GM12878 (cell line): Measurements from ENCODE around the gene RNF149. TPM values are rescaled to one million over a fixed set of nuclear protein-coding genes. Genes with fewer than 3 reads are reported as not detected.

Source experiments
- ATAC-seq: fragments of 200-7000 bp; cut with Tn5 transposase; 3 replicates; pipeline ENCODE4 v1.9.1; 2020; ENCODE audit warnings: mild to moderate bottlenecking, moderate library complexity
- BruUV-seq: library from RNA; stranded (reverse); fragments of 400-500 nt; replicated peaks from 2 replicates; lab custom pipeline; 2021; lab: Mats Ljungman, UMichigan
- CTCF ChIA-PET: fragments of 300-600 bp; sonication (Branson Sonifier 250); formaldehyde crosslinking; extraction: SDS; loops from one replicate; lab custom pipeline; 2021; ENCODE audit warnings: inconsistent platforms; lab: Yijun Ruan, JAX
- POLR2A ChIA-PET: fragments of 350-600 bp; formaldehyde crosslinking; extraction: SDS; loops from one replicate; lab custom pipeline; 2021; ENCODE audit warnings: inconsistent platforms; lab: Charles Lee
- RAD21 ChIA-PET: fragments of 300-600 bp; sonication (Branson Sonifier 250); formaldehyde crosslinking; loops from one replicate; lab custom pipeline; 2023; ENCODE audit warnings: antibody characterized with exemption; ENCODE audit not compliant: unreplicated experiment; lab: Charles Lee
- SMC1A ChIA-PET: fragments of 300-600 bp; sonication (Branson Sonifier 250); formaldehyde crosslinking; loops from one replicate; lab custom pipeline; 2023; ENCODE audit not compliant: unreplicated experiment, uncharacterized antibody; lab: Charles Lee
- DNase-seq: peaks from one replicate; pipeline ENCODE4 v3.0.0-alpha.2; 2011; ENCODE audit warnings: low read depth, low spot score
- FAIRE-seq: peaks from 3 replicates; lab custom pipeline; 2011; peaks lifted over from hg19 to GRCh38; lab: Jason Lieb, UNC
- H2AFZ ChIP-seq: 2 replicates; pipeline ENCODE4 v1.6.0; 2011; ENCODE audit warnings: low read depth, low read length, control low read depth; ENCODE audit not compliant: control insufficient read depth
- H3K27ac ChIP-seq: 2 replicates; pipeline ENCODE4 v1.5.1; 2011; ENCODE audit warnings: control low read depth; ENCODE audit not compliant: control insufficient read depth, insufficient read depth
- H3K27me3 ChIP-seq, 2 experiments: replicated peaks in 1 of 2; 2 replicates each; pipeline versions ENCODE4 v1.6.0 to v1.6.1; 2011; ENCODE audit warnings: low read length in 1 of 2; ENCODE audit not compliant: control insufficient read depth in 2 of 2, insufficient read depth in 2 of 2
- H3K36me3 ChIP-seq, 2 experiments: 2 replicates each; pipeline ENCODE4 v1.5.1; 2011; ENCODE audit warnings: low read length in 1 of 2; ENCODE audit not compliant: control insufficient read depth in 2 of 2, insufficient read depth in 2 of 2
- H3K4me1 ChIP-seq: 2 replicates; pipeline ENCODE4 v1.6.1; 2011; ENCODE audit warnings: mild to moderate bottlenecking, low read length, moderate library complexity, mixed read lengths; ENCODE audit not compliant: control insufficient read depth, insufficient read depth
- H3K4me2 ChIP-seq: 2 replicates; pipeline ENCODE4 v1.6.0; 2011; ENCODE audit warnings: control low read depth; ENCODE audit not compliant: control insufficient read depth, insufficient read depth
- H3K4me3 ChIP-seq: fragments of 200-600 bp; sonication (generic); 2 replicates; pipeline ENCODE4 v1.5.1; 2016
- H3K79me2 ChIP-seq: 2 replicates; pipeline ENCODE4 v1.6.0; 2011; ENCODE audit warnings: low read length; ENCODE audit not compliant: control insufficient read depth, insufficient read depth
- H3K9ac ChIP-seq: 2 replicates; pipeline ENCODE4 v1.8.0; 2011; ENCODE audit warnings: low read length, control low read depth, mixed read lengths; ENCODE audit not compliant: control insufficient read depth, insufficient read depth
- H3K9me3 ChIP-seq: replicated peaks from 3 replicates; pipeline ENCODE4 v1.5.1; 2011; ENCODE audit warnings: mild to moderate bottlenecking, low read length; ENCODE audit not compliant: control insufficient read depth, insufficient read depth
- H4K20me1 ChIP-seq: 2 replicates; pipeline ENCODE4 v1.6.0; 2011; ENCODE audit not compliant: control insufficient read depth, insufficient read depth
- BCLAF1 ChIP-seq: fragments of 450-650 bp; IDR thresholded peaks from 2 replicates; pipeline ENCODE4 v1.6.1; 2017; ENCODE audit warnings: antibody characterized with exemption, mild to moderate bottlenecking, moderate library complexity
- CBFB ChIP-seq: IDR thresholded peaks from 2 replicates; pipeline ENCODE4 v1.6.1; 2016; ENCODE audit warnings: antibody characterized with exemption, low read depth
- CEBPB ChIP-seq, 2 experiments: fragments of 150-350 bp in 1 of 2; IDR thresholded peaks; 2 replicates each; pipeline ENCODE4 v1.6.1; 2012 to 2014; ENCODE audit warnings: low read depth in 2 of 2, low read length in 2 of 2, borderline replicate concordance in 1 of 2, inconsistent platforms in 1 of 2
- ELK1 ChIP-seq: IDR thresholded peaks from 2 replicates; pipeline ENCODE4 v1.6.1; 2012; ENCODE audit warnings: low read depth, low read length, improper control_type of control experiment
- FOXM1 ChIP-seq: IDR thresholded peaks from 2 replicates; pipeline ENCODE4 v1.6.1; 2012; ENCODE audit warnings: low read depth, mild to moderate bottlenecking, inconsistent platforms, low read length, moderate library complexity
- MYB ChIP-seq: fragments of 150-350 bp; IDR thresholded peaks from 2 replicates; pipeline ENCODE4 v1.6.1; 2014; ENCODE audit warnings: mild to moderate bottlenecking, low read depth, low read length, borderline replicate concordance
- NFYB ChIP-seq: IDR thresholded peaks from 2 replicates; pipeline ENCODE4 v1.6.1; 2011; ENCODE audit warnings: low read depth, mild to moderate bottlenecking, low read length, improper control_type of control experiment, moderate library complexity; ENCODE audit not compliant: insufficient read depth
- POLR2A ChIP-seq: IDR thresholded peaks from 2 replicates; pipeline ENCODE4 v1.6.1; 2011; ENCODE audit warnings: low read depth, mild to moderate bottlenecking, low read length
- POU2F2 ChIP-seq: IDR thresholded peaks from 3 replicates; pipeline ENCODE4 v1.6.1; 2011; ENCODE audit warnings: low read depth, mild to moderate bottlenecking, low read length, borderline replicate concordance
- TAF1 ChIP-seq: IDR thresholded peaks from 2 replicates; pipeline ENCODE4 v1.6.1; 2011; ENCODE audit warnings: mild to moderate bottlenecking, low read depth, low read length, borderline replicate concordance
- TCF3 ChIP-seq: IDR thresholded peaks from 2 replicates; pipeline ENCODE4 v1.6.1; 2012; ENCODE audit warnings: low read depth, mild to moderate bottlenecking, low read length, borderline replicate concordance; ENCODE audit not compliant: insufficient read depth
- ZNF217 ChIP-seq: fragments of 450-650 bp; IDR thresholded peaks from 2 replicates; pipeline ENCODE4 v1.6.1; 2017; ENCODE audit warnings: antibody characterized with exemption, mild to moderate bottlenecking
- ZNF24 ChIP-seq: fragments of 450-650 bp; IDR thresholded peaks from 2 replicates; pipeline ENCODE4 v1.6.1; 2017; ENCODE audit warnings: antibody characterized with exemption, mild to moderate bottlenecking
- WGBS: methylation state at CpG from one replicate; pipeline ENCODE4 v1.1.6; 2016; ENCODE audit warnings: low lambda C conversion rate; ENCODE audit not compliant: insufficient replicate concordance, insufficient coverage; ENCODE audit errors: missing lambda C conversion rate; 5-methylcytosine and 5-hydroxymethylcytosine counted together
- in situ Hi-C: fragments of 300-500 bp; cut with MboI; formaldehyde crosslinking; loops from 9 replicates; pipeline ENCODE4 v1.14.3; 2018; ENCODE audit warnings: mixed read lengths
- intact Hi-C: fragments of 100-400 bp; cut with micrococcal nuclease; formaldehyde crosslinking; loops from one replicate; pipeline ENCODE4 v1.14.2; 2022; ENCODE audit not compliant: unreplicated experiment
- polyA plus RNA-seq, 11 experiments: library from polyadenylated mRNA; depleted of rRNA in 4 of 11; unstranded in 6 of 11; stranded (reverse) in 5 of 11; fragments of >200 nt; fragmentation: Nextera tagmentation in 4 of 11; fragmentation: Illumina TruSeq in 1 of 11; extraction: Ambion mirVana in 4 of 11; extraction: Trizol in 1 of 11; gene quantifications; 1 replicate in 1 of 11; 2 replicates in 10 of 11; pipeline versions ENCODE4 v1.2.1 to v1.2.3, GENCODE V29; 2011 to 2016; ENCODE audit warnings: inconsistent platforms in 2 of 11, missing spikeins in 2 of 11, low read depth in 1 of 11
- total RNA-seq, 4 experiments: library from RNA; depleted of rRNA in 3 of 4; stranded (reverse); fragments of >200 nt in 3 of 4; fragmentation: Illumina TruSeq in 1 of 4; extraction: Trizol in 1 of 4; gene quantifications; 2 replicates each; pipeline versions ENCODE4 v1.2.1 to v1.2.3, GENCODE V29; 2013 to 2021

The RNF149 gene
- total and polyA plus RNA-seq, 10 of the 15 experiments (the other 5 are each of a cell fraction or from before 2014, with no cell fraction given): 5.2 to 38.4 (median 16.3) TPM

GRCh38 chr2:101294861-101295260 is 13.6 kb downstream of the RNF149 start:
- DNase-seq (no peak), ATAC-seq (no peak)
- RAD21 ChIA-PET: no interaction called here
- WGBS: 99% methylated on average over 6 of the region's 6 CpGs
- no peak overlapping the region for H3K27ac ChIP-seq
- no peak overlapping the region for H3K4me3 ChIP-seq
- H3K27me3 ChIP-seq: no peaks in the 10 kb centered on the region
- H2AFZ ChIP-seq: no peak overlapping the region
- no peaks in the 10 kb centered on the region; the same call in none of the 2 replicates for H3K79me2 ChIP-seq
- BruUV-seq: no TSS peak
- TF ChIP-seq BCLAF1 (no peak), TAF1 (no peak), TCF3 (no peak), CBFB (no peak), ELK1 (no peak), ZNF24 (no peak), MYB (no peak), FOXM1 (no peak), POU2F2 (no peak), ZNF217 (no peak), CEBPB (IDR thresholded peaks at IDR 0.05; ENCODE audit: borderline replicate concordance in 1 of 2, low read depth in 2 of 2, low read length in 2 of 2) (no peak), POLR2A (no peak), NFYB (no peak)
- TF ChIP-seq, all 136 proteins: peak for 0
- peaks cover 3% of the 10 kb centered on the region; the same call in 1 of the 2 replicates for H3K4me1 ChIP-seq
- ChIA-PET CTCF (no interaction called here), SMC1A (interaction anchor here (1.5 to 1.8 kb wide), 2 partner anchors 11 to 14 kb away, joined by 4 to 6 read pairs; no protein-coding TSS in a partner anchor), POLR2A (no interaction called here)
- intact Hi-C loops: no loop called here
- in situ Hi-C loops: loop anchor here (5.0 kb wide), 1 partner anchor 33 kb away; no protein-coding TSS in a partner anchor
- no peaks in the 10 kb centered on the region for H3K9me3 ChIP-seq
- H4K20me1 ChIP-seq: no peaks in the 10 kb centered on the region
- H3K4me2 ChIP-seq: no peak overlapping the region
- peaks cover 0 to 7% of the 10 kb centered on the region in 2 experiments; a peak in 2 of 4 replicates for H3K36me3 ChIP-seq
- no peak overlapping the region for H3K9ac ChIP-seq
- no peak for FAIRE-seq
